Hippocampal formation (tissue), 2 donors: ENCODE results near the gene PHKB.
"Not testable (repeated sequence)": the region's sequence is repeated elsewhere in the genome, so short reads cannot be mapped to it uniquely, and the experiment has no call there.

ENCODE experiments used
- DNase-seq, 2 donors: peaks; one replicate each; lab custom pipeline; 2025; lab: John Stamatoyannopoulos, UW

The PHKB gene

GRCh38 chr16:47460711-47461597, at the start of gene PHKB, which contains the start of gene ITFG1:
Gene PHKB (plus strand): TSS chr16:47461331. CDS start chr16:47461351, 20 bp downstream.
Gene ITFG1 (minus strand): TSS chr16:47461063. CDS start chr16:47461045, 18 bp downstream.
- peak; percentile 80 to 84 for DNase-seq

- no peak for DNase-seq
Measured at GRCh38 chr16:47413041-47413440, 48.1 kb upstream of the PHKB start.

DNA sequence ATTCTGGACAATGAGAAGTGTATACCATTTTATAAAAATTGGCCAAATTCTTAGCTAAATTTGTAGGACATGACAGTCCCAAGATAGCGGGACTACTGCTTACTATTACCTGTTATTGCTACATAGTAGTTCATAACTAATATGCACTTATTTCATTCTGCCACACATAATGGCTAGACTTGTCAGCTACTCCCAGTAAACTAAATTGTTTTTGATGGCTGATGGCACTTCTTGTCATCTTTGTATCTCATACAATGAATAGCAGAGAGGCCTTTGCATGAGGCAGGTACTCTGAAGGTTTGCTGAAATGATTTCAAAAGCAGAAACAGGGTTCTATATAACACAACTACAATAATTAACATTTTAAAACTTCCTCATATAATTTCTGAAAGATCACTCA, 44.3 kb upstream of the PHKB start:
- no peak for DNase-seq

- DNase-seq = no peak
Measured at GRCh38 chr16:47424846-47425245, 36.3 kb upstream of the PHKB start.

- no peak for DNase-seq
Measured at GRCh38 chr16:47426806-47427205, 34.3 kb upstream of the PHKB start.

GRCh38 chr16:47431960-47432359, 29.2 kb upstream of the PHKB start:
- DNase-seq = no peak

DNA sequence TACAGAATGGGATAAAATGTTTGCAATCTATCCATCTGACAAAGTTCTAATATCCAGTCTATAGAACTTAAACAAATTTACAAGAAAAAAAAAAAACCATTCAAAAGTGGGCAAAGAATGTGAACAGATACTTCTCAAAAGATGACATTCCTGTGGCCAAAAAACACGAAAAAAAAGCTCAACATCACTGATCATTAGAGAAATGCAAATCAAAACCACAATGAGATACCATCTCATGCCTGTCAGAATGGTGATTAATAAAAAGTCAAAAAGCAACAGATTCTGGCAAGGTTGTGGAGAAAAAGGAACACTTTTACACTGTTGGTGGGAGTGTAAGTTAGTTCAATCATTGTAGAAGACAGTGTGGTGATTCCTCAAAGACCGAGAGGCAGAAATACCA, 26.9 kb upstream of the PHKB start:
- DNase-seq = not testable (repeated sequence)

- not testable (repeated sequence) for DNase-seq
Measured at GRCh38 chr16:47440066-47440465, 21.1 kb upstream of the PHKB start.

- not testable (repeated sequence) for DNase-seq
Measured at GRCh38 chr16:47442884-47443283, 18.2 kb upstream of the PHKB start.

- no peak for DNase-seq
Measured at GRCh38 chr16:47446431-47446830, 14.7 kb upstream of the PHKB start.

DNA sequence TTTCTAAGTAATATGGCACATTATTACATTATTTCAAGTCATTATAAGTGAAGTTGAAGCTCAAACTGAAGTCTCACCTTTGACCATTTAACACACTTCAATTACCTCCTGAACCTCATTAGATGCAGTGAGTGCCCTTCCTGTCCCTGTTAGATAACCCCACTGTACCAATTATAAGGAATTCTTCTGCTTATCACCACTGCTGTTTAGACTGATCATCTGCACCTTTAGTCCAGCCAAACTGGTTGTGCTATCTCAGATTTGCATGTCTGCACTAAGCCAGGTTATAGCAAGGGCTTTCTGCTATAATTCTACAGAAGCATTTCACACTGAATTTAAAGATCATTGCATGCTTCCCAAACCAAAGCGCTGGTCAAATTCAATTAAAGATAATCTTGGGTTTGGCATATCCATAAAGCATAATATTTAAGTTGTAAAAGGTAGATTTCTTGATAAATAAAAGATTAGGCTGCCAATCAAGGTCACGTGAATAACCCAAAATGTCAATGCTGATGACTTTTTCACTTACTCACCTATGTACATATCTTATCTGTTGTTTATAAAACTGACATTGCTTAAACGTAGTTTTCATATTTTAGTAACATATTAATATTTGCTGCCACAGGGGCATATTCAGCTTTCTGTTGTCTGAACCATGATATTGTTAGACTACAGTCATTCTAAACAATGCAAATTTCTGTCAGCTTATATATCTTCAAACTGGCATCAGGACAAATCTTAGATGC, 12.1 kb upstream of the PHKB start:
- DNase-seq = no peak

- DNase-seq = no peak
Measured at GRCh38 chr16:47449788-47450187, 11.3 kb upstream of the PHKB start.

- no peak for DNase-seq
Measured at GRCh38 chr16:47458331-47458730, 2.8 kb upstream of the PHKB start.

- no peak for DNase-seq
Measured at GRCh38 chr16:47459603-47460002, 1.5 kb upstream of the PHKB start.

GRCh38 chr16:47460359-47460710, 796 bp upstream of the PHKB start:
- DNase-seq = no peak

DNA sequence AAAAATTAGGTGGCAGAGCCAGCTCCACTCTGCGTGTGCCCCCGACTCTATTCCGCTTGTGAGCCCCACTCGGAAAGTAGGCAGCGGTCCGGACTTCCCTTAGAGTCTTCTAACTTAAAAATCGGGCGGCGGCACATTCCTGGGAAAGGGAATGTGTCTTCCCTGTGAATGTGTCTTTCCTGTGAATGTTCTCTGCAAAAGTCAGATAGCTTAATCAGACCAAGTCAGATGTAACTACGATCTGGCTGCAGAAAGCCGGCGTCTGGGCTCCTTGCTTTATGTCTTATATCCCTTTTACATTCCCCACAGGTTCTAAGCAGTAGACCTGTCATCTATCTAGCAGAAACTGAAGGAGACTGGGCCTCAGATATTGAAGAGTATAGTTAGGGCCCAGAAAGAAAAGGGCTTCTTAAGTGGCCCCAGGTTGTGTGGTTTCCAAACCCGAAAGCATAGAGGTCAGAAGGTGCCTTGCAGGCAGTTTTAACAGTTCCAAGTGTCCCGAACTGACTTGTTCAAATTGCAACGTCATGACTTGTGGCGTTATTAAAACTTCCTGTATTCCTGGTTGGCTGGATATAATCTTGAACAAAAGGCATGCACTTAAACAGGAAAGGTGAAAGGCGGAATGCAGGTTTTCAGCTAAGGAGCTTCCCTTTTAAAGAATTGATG, 601 bp downstream of the PHKB start:
- DNase-seq = peak; percentile 26 to 31

GRCh38 chr16:47463771-47464624, 2.9 kb downstream of the PHKB start:
- peak in 1 of 2 donors; percentile 14 for DNase-seq

DNA sequence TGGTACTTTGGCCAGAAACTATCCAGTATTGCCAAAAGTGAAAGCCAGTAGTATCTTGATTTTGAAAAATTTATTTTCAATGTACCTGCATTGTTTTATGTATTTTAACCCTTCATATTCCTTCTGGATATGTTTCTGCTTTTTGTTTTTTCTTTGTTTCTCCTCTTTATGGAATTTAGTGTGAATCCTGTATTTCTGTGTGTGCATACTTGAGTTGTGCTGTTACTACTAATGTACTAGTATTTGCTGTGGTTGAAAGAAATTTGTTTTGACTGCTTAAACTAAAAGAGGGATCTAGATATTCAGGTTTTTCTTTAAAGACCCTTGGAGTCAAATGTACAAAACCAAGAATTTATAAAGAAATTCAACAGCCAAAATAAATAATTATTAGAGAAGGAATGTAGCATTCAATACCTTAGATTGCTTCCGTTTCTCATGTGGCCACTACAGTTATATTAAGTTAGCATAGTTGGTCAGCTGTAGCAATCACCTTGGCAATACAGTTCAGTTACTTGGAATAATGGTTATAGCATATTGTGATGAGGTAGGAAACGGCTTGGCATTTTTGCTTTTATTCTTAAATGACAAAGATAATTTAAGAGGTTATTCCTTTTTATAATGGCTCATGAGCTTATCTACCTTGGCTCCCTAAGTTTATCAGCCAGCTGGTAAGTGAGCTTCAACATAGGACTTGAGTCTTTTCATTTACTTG, 4.9 kb downstream of the PHKB start:
- no peak for DNase-seq

DNA sequence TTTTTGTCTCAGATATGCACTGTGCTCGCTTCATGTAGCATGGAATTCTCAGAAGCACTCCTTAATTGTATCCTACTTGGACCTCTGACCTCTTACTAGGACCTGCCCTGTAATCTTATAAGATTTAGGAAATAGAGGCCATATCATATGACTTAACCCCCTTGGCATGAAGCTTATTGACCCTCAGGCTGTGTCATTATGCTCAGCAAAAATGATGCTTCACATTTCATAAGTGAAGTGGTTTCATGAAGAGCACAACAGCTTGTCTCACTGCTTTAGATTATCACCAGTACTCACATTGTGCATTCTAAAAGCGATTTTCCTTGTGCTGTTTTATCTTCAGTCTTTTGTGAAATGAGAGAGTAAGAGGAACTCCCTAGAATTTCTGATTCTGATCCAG, 6.4 kb downstream of the PHKB start:
- DNase-seq = no peak

DNA sequence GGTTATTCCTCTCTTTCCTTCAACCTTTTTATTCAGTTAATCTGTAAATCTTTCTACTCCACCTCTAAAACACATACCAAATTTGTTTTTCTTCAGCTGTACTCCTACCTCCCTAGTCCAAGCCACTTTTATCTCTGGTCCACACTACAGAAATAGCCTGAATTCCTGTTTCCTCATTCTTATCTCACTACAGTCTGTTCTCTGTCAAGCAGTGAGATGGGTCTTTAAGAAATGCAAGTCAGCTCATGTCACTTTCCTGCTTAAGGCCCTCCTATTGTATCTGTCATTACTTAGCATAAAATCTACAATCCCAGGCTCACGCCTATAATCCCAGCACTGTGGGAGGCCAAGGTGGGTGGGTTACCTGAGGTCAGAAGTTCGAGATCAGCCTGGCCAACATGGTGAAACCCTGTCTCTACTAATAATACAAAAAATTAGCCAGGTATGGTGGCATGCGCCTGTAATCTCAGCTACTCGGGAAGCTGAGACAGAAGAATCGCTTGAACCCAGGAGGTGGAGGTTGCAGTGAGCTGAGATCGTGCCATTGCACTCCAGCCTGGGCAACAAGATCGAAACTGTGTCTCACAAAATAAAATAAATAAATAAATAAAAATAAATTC, 7.0 kb downstream of the PHKB start:
- not testable (repeated sequence) for DNase-seq
